ENCODE measurements around the gene CCSER1. TPM values are rescaled to one million over a fixed set of nuclear protein-coding genes. Genes with fewer than 3 reads are reported as not detected.
"Not testable (repeated sequence)": the region's sequence is repeated elsewhere in the genome, so short reads cannot be mapped to it uniquely, and the experiment has no call there.

The CCSER1 gene
- total RNA-seq, 2 donors from 2014 or later: 11.8 to 12.5 TPM

GRCh38 chr4:90476019-90476418 lies 348.8 kb downstream of the CCSER1 start:
- H3K4me3 ChIP-seq: no peak overlapping the region
- TF ChIP-seq CTCF (IDR thresholded peaks at IDR 0.05): no peak
- DNase-seq (ENCODE audit: low spot score): no peak
- no peaks in the 10 kb centered on the region for H3K4me1 ChIP-seq
- no peaks in the 10 kb centered on the region for H3K27me3 ChIP-seq
- no peak overlapping the region for H3K27ac ChIP-seq
- H3K36me3 ChIP-seq: no peaks in the 10 kb centered on the region
- peaks cover 0 to 7% of the 10 kb centered on the region in 2 donors for H3K9me3 ChIP-seq

- no peaks in the 10 kb centered on the region for H3K36me3 ChIP-seq
- no peaks in the 10 kb centered on the region for H3K4me1 ChIP-seq
- no peak overlapping the region for H3K4me3 ChIP-seq
- peaks cover 0 to 7% of the 10 kb centered on the region in 2 donors for H3K9me3 ChIP-seq
- no peak overlapping the region for H3K27ac ChIP-seq
- TF ChIP-seq CTCF (IDR thresholded peaks at IDR 0.05): no peak
- no peak for DNase-seq (ENCODE audit: low spot score)
- no peaks in the 10 kb centered on the region for H3K27me3 ChIP-seq
These were observed 349.4 kb downstream of the CCSER1 start for GRCh38 chr4:90476586-90476985.

- H3K4me1 ChIP-seq; H3K27ac ChIP-seq; DNase-seq (ENCODE audit: low spot score); H3K27me3 ChIP-seq; H3K4me3 ChIP-seq; H3K9me3 ChIP-seq; H3K36me3 ChIP-seq: not testable (repeated sequence)
These were observed 357.7 kb downstream of the CCSER1 start for GRCh38 chr4:90484894-90485293.

- Histone ChIP-seq H3K9me3 (peaks cover 0 to 8% of the 10 kb centered on the region in 2 donors), H3K36me3 (no peaks in the 10 kb centered on the region), H3K27ac (no peak overlapping the region), H3K27me3 (no peaks in the 10 kb centered on the region), H3K4me3 (no peak overlapping the region), H3K4me1 (no peaks in the 10 kb centered on the region)
- no peak for TF ChIP-seq CTCF (IDR thresholded peaks at IDR 0.05)
- no peak for DNase-seq (ENCODE audit: low spot score)
These were observed 359.2 kb downstream of the CCSER1 start for GRCh38 chr4:90486346-90486745.

- DNase-seq (ENCODE audit: low spot score): no peak
- Histone ChIP-seq H3K36me3 (no peaks in the 10 kb centered on the region), H3K4me1 (no peaks in the 10 kb centered on the region), H3K9me3 (peaks cover 0 to 8% of the 10 kb centered on the region in 2 donors), H3K4me3 (no peak overlapping the region), H3K27me3 (no peaks in the 10 kb centered on the region), H3K27ac (no peak overlapping the region)
- no peak for TF ChIP-seq CTCF (IDR thresholded peaks at IDR 0.05)
These were observed 368.0 kb downstream of the CCSER1 start for GRCh38 chr4:90495211-90495610.

- H3K4me3 ChIP-seq: no peak overlapping the region
- no peaks in the 10 kb centered on the region for H3K4me1 ChIP-seq
- H3K9me3 ChIP-seq: peaks cover 0 to under 1% of the 10 kb centered on the region in 2 donors
- H3K36me3 ChIP-seq: no peaks in the 10 kb centered on the region
- no peaks in the 10 kb centered on the region for H3K27me3 ChIP-seq
- no peak for DNase-seq (ENCODE audit: low spot score)
- TF ChIP-seq CTCF (IDR thresholded peaks at IDR 0.05): no peak
- H3K27ac ChIP-seq: no peak overlapping the region
These were observed 368.7 kb downstream of the CCSER1 start for GRCh38 chr4:90495936-90496335.
